ENCODE results near the gene UGGT1. TPM values are rescaled to one million over a fixed set of nuclear protein-coding genes. Genes with fewer than 3 reads are reported as not detected.

Gene UGGT1
- polyA plus RNA-seq, 1 donor (not counting 4 experiments of a cell fraction or from before 2014, with no cell fraction given): 26.7 TPM

DNA sequence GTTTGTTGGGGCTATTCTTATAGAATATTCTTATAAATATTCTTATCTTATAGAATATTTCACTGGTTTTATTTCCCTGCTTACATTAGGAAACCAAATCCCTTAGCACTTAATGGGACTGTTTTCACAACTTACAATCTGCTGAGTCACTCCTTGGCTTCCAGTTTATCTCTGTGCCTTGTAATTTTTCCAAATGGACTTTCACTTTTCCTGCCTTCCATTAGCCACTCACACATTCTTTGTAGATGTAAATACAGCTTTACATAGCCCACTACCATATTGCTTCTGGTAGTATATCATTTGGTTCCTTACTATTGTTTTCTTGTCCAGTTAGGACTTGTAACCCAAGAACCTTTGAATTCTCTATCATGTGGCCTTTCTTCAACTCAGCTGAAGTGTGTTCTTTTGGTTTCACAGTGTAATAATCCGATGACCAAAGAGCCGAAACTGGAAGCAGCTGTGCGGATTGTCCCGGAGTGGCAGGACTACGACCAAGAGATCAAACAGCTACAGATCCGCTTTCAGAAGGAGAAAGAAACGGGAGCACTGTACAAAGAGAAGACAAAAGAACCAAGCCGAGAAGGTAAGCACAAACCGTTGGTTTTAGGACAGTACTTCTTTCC lies 96.1 kb downstream of the UGGT1 start:
- dilution Hi-C loops (cut with MboI; ENCODE audit: extremely low pct_ligation_motif_present, low sequenced_read_pairs): no loop called here
- Histone ChIP-seq H3K36me3 (ENCODE audit: control insufficient read depth in 2 of 2, extremely low read depth in 1 of 2, insufficient read depth in 2 of 2, low read length in 2 of 2) (peaks cover 17 to 18% of the 10 kb centered on the region in 2 experiments), H3K27ac (ENCODE audit: control insufficient read depth, insufficient read depth, low read length) (no peak overlapping the region)

DNA sequence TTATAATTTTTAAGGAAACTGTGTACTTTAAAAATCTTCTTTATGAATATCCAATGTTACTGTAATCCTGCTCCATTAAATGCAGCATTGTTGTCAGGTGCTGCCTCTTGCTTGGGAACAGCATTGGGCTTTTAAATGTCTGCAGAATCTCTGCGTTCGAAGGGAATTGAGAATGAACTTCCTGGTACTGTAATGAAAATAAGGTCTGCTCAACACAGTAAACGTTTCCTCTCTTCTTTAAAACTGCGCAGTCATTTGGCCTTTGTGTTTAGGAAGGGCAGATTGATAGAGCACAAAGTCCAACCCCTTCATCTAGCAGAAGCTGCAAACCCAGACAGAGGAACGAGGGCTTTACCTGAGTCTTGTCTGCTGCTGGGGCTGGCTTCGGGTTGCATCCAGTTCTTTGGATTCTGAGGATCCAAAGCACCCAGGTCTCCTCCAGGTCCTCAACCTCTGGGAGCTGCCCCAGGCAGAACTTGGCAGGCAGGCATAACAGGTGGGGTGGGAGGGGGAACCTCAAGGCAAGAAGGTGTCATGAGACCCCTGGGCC lies 104.5 kb downstream of the UGGT1 start:
- FAIRE-seq (no peak), DNase-seq (ENCODE audit: low read depth, low spot score) (no peak)
- no peaks in the 10 kb centered on the region for H3K9me3 ChIP-seq (ENCODE audit: control insufficient read depth, low read depth, low read length)
- no peaks in the 10 kb centered on the region for H3K79me2 ChIP-seq (ENCODE audit: control insufficient read depth, insufficient read depth, low read length)
- H3K4me2 ChIP-seq (ENCODE audit: control insufficient read depth, extremely low read depth, insufficient read depth, low read depth, low read length): no peak overlapping the region
- no peak overlapping the region for H2AFZ ChIP-seq (ENCODE audit: control insufficient read depth, low read length)
- TF ChIP-seq EZH2 (IDR thresholded peaks at IDR 0.05; ENCODE audit: low read length): no peak
- TF ChIP-seq, protein P1, sequence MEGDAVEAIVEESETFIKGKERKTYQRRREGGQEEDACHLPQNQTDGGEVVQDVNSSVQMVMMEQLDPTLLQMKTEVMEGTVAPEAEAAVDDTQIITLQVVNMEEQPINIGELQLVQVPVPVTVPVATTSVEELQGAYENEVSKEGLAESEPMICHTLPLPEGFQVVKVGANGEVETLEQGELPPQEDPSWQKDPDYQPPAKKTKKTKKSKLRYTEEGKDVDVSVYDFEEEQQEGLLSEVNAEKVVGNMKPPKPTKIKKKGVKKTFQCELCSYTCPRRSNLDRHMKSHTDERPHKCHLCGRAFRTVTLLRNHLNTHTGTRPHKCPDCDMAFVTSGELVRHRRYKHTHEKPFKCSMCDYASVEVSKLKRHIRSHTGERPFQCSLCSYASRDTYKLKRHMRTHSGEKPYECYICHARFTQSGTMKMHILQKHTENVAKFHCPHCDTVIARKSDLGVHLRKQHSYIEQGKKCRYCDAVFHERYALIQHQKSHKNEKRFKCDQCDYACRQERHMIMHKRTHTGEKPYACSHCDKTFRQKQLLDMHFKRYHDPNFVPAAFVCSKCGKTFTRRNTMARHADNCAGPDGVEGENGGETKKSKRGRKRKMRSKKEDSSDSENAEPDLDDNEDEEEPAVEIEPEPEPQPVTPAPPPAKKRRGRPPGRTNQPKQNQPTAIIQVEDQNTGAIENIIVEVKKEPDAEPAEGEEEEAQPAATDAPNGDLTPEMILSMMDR (optimal IDR thresholded peaks at IDR 0.05 in 1 of 3, IDR thresholded peaks at IDR 0.05 in 1 of 3, conservative IDR thresholded peaks at IDR 0.05 in 1 of 3; ENCODE audit: extremely low read depth in 1 of 3, insufficient read depth in 2 of 3, low read length in 3 of 3): no peak
- H4K20me1 ChIP-seq (ENCODE audit: control insufficient read depth, extremely low read depth, insufficient read depth, low read length): no peaks in the 10 kb centered on the region
- H3K27me3 ChIP-seq (ENCODE audit: control insufficient read depth, extremely low read depth, insufficient read depth, low read length): no peaks in the 10 kb centered on the region
- no peaks in the 10 kb centered on the region for H3K4me1 ChIP-seq (ENCODE audit: control insufficient read depth, extremely low read depth, insufficient read depth, low read length)
- no peak overlapping the region for H3K27ac ChIP-seq (ENCODE audit: control insufficient read depth, insufficient read depth, low read length)
- H3K4me3 ChIP-seq (ENCODE audit: control insufficient read depth in 2 of 3, extremely low read depth in 1 of 3, insufficient read depth in 2 of 3, low read depth in 1 of 3, low read length in 3 of 3): no peak overlapping the region
- dilution Hi-C loops (cut with MboI; ENCODE audit: extremely low pct_ligation_motif_present, low sequenced_read_pairs): no loop called here
- H3K36me3 ChIP-seq (ENCODE audit: control insufficient read depth in 2 of 2, extremely low read depth in 1 of 2, insufficient read depth in 2 of 2, low read length in 2 of 2): peaks cover 5 to 8% of the 10 kb centered on the region in 2 experiments
- no peaks in the 10 kb centered on the region for H3K9me1 ChIP-seq (ENCODE audit: control insufficient read depth, extremely low read depth, insufficient read depth, low read length)
- no peak overlapping the region for H3K9ac ChIP-seq (ENCODE audit: control insufficient read depth, extremely low read depth, insufficient read depth, low read length)

More for the DNA sequence above, 96.1 kb downstream of the UGGT1 start:
- H3K4me2 ChIP-seq (ENCODE audit: control insufficient read depth, extremely low read depth, insufficient read depth, low read depth, low read length): no peak overlapping the region
- no peaks in the 10 kb centered on the region for H3K4me1 ChIP-seq (ENCODE audit: control insufficient read depth, extremely low read depth, insufficient read depth, low read length)
- no peak for TF ChIP-seq EZH2 (IDR thresholded peaks at IDR 0.05; ENCODE audit: low read length)
- TF ChIP-seq, protein P1 (optimal IDR thresholded peaks at IDR 0.05 in 1 of 3, IDR thresholded peaks at IDR 0.05 in 1 of 3, conservative IDR thresholded peaks at IDR 0.05 in 1 of 3; ENCODE audit: extremely low read depth in 1 of 3, insufficient read depth in 2 of 3, low read length in 3 of 3): no peak
- H3K9me1 ChIP-seq (ENCODE audit: control insufficient read depth, extremely low read depth, insufficient read depth, low read length): no peaks in the 10 kb centered on the region
- FAIRE-seq: peak; percentile 20
- H3K79me2 ChIP-seq (ENCODE audit: control insufficient read depth, insufficient read depth, low read length): no peaks in the 10 kb centered on the region
- no peak overlapping the region for H2AFZ ChIP-seq (ENCODE audit: control insufficient read depth, low read length)
- H3K9ac ChIP-seq (ENCODE audit: control insufficient read depth, extremely low read depth, insufficient read depth, low read length): no peak overlapping the region
- H4K20me1 ChIP-seq (ENCODE audit: control insufficient read depth, extremely low read depth, insufficient read depth, low read length): no peaks in the 10 kb centered on the region
- no peaks in the 10 kb centered on the region for H3K9me3 ChIP-seq (ENCODE audit: control insufficient read depth, low read depth, low read length)
- no peak for DNase-seq (ENCODE audit: low read depth, low spot score)
- H3K4me3 ChIP-seq (ENCODE audit: control insufficient read depth in 2 of 3, extremely low read depth in 1 of 3, insufficient read depth in 2 of 3, low read depth in 1 of 3, low read length in 3 of 3): no peak overlapping the region
- H3K27me3 ChIP-seq (ENCODE audit: control insufficient read depth, extremely low read depth, insufficient read depth, low read length): no peaks in the 10 kb centered on the region

Data from keratinocyte (primary cell).